Lung microvascular endothelial cell (primary cell): ENCODE measurements around the gene CNGB1. TPM values are rescaled to one million over a fixed set of nuclear protein-coding genes. Genes with fewer than 3 reads are reported as not detected.
"Not testable (repeated sequence)": the region's sequence is repeated elsewhere in the genome, so short reads cannot be mapped to it uniquely, and the experiment has no call there.

Experiments
- DNase-seq, 2 donors: peaks; one replicate each; pipeline versions ENCODE4 v3.0.0 to v3.0.0-alpha.2; 2010; ENCODE audit warnings: low read depth in 2 of 2
- total RNA-seq: library from RNA; depleted of rRNA; stranded (reverse); fragments of >200 nt; gene quantifications from 2 replicates; pipeline ENCODE4 v1.2.1, GENCODE V29; 2014

The CNGB1 gene
- total RNA-seq, 1 donor from 2014 or later = not detected

- DNase-seq = no peak
These were observed 108.1 kb downstream of the CNGB1 start for GRCh38 chr16:57862698-57863433.

GRCh38 chr16:57859331-57859730, 111.6 kb downstream of the CNGB1 start:
- peak; percentile 13 to 25 for DNase-seq

GRCh38 chr16:57858635-57859034, 112.3 kb downstream of the CNGB1 start:
- DNase-seq = no peak

- DNase-seq = not testable (repeated sequence)
These were observed 112.9 kb downstream of the CNGB1 start for GRCh38 chr16:57857991-57858390.

- DNase-seq = no peak
These were observed 115.7 kb downstream of the CNGB1 start for GRCh38 chr16:57855188-57855587.

- no peak for DNase-seq
These were observed 118.7 kb downstream of the CNGB1 start for GRCh38 chr16:57852189-57852588.

GRCh38 chr16:57848181-57848580, 122.7 kb downstream of the CNGB1 start:
- no peak for DNase-seq

- not testable (repeated sequence) for DNase-seq
These were observed 124.0 kb downstream of the CNGB1 start for GRCh38 chr16:57846931-57847330.

GRCh38 chr16:57846078-57846697, 124.7 kb downstream of the CNGB1 start:
- DNase-seq = no peak

GRCh38 chr16:57845115-57845514, 125.8 kb downstream of the CNGB1 start:
- DNase-seq = no peak

GRCh38 chr16:57844416-57845030, 126.4 kb downstream of the CNGB1 start:
- no peak for DNase-seq

GRCh38 chr16:57843400-57843799, 127.5 kb downstream of the CNGB1 start:
- no peak for DNase-seq

GRCh38 chr16:57842601-57843000, 128.3 kb downstream of the CNGB1 start:
- no peak for DNase-seq

- no peak for DNase-seq
These were observed 130.1 kb downstream of the CNGB1 start for GRCh38 chr16:57840833-57841232.

- DNase-seq = no peak
These were observed 132.8 kb downstream of the CNGB1 start for GRCh38 chr16:57838161-57838560.

- no peak for DNase-seq
These were observed 133.4 kb downstream of the CNGB1 start for GRCh38 chr16:57837305-57838125.

- DNase-seq = not testable (repeated sequence)
These were observed 135.5 kb downstream of the CNGB1 start for GRCh38 chr16:57835439-57835838.

GRCh38 chr16:57834936-57835335, 136.0 kb downstream of the CNGB1 start:
- DNase-seq = no peak
